NOMO-1 treated with DMSO at 0.1 percent for 48 hours (cell line): ENCODE measurements around the gene ENTPD8.
"Not testable (repeated sequence)": the region's sequence is repeated elsewhere in the genome, so short reads cannot be mapped to it uniquely, and the experiment has no call there.

Experiments
- DNase-seq: peaks from one replicate; lab custom pipeline; 2025; ENCODE audit not compliant: unreplicated experiment; lab: John Stamatoyannopoulos, UW

The ENTPD8 gene

DNA sequence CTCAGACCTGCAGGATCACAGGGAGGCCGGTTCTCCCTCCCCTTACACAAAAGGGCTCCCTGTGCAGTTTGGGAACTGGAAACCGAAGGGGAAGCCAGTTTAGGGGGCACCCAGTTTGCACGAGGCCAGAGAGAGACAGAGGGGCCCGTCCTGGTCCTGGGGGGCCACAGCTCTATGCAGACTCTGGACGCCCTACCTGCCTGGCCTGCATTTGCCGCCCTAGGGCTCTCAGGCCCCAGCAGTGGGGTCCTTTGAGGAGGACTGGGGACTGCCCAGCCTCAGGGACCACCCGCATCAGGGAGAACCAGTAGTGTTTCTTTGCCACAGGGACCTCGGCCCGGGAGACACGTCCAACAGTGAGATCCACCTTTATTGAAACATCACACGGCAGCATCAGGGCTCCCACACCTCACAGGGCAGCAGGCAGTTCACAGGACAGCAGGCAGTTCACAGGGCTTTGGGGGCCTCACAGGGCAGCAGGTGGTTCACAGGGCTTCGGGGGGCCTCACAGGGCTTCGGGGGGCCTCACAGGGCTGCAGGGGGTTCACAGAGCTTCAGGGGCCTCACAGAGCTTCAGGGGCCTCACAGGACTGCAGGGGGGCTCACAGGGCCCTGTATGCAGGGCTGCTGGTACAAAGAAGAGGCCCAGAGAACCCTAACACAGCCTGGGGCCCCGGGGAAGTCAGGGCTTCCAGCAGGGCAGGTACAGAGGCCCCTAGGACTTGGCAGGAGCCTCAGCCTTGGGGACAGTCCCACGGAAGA lies 18.6 kb upstream of the ENTPD8 start:
- DNase-seq: no peak

GRCh38 chr9:137459152-137459600 lies 18.0 kb upstream of the ENTPD8 start, which contains the start of gene NSMF:
Gene NSMF (minus strand): TSS chr9:137459334. CDS start chr9:137459102, 232 bp downstream.
- DNase-seq: peak; percentile 90

- no peak for DNase-seq
Measured at GRCh38 chr9:137458194-137459151, 17.3 kb upstream of the ENTPD8 start.

DNA sequence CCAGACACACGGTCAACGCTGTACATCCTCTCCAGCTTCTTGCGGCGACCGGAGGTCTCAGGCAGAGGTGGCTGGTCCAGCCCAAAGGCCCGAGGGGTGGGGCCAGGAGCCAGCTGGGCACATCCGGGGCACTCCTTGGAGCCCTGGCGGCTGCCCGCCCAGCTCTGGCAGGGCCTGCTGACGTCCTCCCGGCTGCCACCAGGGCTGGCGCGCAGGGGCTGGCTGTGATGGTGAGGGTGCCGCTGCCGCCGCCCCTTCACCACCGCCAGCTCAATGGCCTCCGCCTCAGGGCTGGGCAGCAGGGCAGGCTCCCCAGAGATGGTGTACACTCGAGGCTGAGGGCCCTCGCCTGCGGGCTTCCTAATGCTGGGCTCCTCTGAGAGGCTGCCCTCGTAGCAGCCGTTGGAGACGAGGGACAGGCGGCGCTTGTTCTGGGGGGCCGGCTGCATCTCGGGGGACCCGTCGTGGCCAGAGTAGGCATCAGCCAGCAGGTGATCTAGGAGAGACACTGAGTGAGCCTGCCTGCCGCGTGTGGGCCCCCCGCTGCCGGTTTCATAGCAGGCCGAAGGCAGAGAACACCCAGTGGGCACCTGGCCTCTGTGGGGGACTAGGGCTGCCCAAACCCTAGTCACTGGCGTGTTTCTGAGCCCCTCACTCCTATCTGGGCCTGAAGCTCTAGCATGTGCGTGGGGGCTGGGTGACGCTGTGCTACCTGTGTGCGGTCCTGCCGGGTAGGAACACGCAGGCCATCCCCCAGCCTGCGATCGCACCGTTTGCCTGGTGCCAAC lies 16.4 kb upstream of the ENTPD8 start:
- DNase-seq: no peak

DNA sequence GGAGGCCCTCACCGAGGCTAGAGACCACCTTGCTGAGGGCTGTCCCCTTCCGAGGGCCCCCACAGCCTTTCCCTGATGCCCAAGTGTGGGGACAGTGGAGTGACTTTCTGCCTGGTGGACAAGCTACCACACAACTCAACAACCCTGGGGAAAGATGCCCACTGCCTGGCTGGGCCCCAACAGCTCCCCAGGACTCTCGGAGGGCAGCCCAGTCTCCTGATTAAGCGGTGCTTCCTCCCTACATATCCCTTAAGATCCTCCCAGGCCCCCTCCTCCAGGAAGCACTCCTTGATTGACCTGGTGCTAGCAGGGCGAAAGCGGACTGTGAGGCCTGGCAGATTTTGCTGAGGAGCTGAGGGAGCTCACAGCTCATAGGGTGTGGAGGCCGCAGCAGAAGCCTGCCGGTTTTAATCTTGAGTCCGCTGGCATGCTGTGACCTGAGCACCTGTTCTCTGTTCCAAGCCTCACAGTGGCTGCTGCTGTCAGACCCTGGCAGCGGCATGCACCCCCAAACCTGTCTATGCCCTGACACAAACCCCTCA lies 15.8 kb upstream of the ENTPD8 start:
- no peak for DNase-seq

DNA sequence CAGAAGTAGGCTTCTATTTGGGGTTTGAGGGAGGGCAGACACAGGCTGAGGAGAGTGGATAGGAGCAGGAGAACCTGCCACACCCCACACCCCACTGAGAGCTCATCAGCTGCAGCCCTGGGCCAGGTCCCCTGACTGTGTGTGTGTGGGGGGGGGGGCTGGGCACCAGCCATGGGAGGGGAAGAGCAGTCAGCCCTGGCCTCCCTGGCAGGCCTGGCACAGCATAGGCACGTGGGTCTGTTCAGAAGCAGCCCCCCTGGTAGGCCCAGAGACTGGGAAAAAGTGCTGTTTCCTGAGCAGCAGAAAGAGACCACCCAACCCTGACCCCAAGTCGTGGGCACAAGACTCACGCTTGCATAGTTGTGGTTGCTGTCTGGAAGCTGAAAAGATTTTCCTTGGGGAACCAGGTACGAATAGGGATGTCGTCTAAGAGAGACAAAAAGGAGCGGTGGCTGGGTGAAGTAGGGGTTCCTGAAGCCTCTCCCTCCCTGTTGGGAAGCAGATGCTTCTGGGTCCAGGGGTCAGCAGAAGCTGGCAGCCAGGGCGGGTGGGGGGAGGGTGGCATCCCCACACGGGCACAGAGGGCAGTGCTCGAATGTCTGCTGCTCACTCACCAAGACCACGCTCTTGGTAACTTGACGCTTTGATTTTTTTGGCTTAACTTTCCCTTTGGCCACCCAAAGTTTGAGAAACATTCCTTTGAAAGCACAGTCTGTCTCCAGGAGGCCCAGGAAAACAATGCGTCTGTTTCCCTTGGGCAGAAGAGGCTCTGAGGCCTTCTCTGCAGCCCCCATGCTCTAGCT lies 15.1 kb upstream of the ENTPD8 start:
- DNase-seq: no peak

DNA sequence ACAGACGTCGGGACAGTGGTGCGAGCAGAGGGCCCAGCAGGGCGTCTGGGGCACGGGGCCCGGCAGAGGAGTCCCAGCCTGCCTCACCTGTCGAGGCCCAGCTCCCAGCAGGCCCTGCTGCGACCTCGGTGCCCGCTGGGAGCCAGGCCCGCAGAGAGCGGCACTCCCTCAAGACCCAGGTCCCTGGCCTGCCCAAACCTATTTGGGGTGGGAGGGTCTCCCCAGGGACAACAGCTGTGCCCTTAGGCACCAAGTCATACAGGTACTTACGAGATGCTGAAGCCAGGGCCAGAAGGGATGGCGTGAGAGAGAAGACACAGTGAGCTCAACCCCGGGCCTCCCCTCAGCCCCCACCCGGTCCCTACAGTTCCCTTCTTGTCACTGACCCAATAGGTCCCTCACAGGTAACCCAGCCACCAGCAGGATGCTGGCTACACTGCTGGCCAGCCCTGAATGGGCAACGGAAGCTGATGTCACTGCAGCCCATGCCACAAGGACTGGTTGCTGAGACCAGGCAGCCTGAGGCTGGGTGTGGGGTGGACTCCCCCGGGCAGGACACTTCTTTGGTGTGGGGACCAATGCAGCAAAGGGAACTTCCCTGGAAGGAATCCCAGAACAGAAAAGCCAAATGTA lies 14.3 kb upstream of the ENTPD8 start:
- no peak for DNase-seq

GRCh38 chr9:137454597-137455358 lies 13.6 kb upstream of the ENTPD8 start:
- DNase-seq: no peak

GRCh38 chr9:137454145-137454596 lies 13.0 kb upstream of the ENTPD8 start:
- peak; percentile 40 for DNase-seq

DNA sequence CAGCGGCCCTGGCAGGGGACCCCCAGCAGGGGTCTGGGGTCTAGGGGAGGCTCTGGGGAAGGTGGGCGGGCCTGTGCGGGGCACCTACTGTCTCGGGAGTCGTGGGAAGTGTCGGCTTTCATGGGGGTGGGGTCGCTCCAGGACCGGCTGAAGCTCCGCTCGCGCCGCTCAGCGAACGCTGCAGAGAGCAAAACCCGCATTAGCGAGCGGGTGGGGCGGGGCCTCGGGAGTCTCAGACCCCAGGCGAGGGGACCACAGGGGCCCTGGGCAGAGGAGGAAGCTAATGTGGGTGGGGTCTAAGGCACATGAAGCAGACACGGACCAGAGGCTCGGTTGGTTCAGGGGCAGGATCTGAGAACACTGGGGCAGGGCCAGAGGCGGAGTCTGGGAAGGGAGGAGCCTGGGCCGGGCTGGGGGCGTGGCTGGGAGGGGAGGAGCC lies 12.5 kb upstream of the ENTPD8 start:
- DNase-seq: peak; percentile 80

- no peak for DNase-seq
Measured at GRCh38 chr9:137452761-137453642, 11.8 kb upstream of the ENTPD8 start.

DNA sequence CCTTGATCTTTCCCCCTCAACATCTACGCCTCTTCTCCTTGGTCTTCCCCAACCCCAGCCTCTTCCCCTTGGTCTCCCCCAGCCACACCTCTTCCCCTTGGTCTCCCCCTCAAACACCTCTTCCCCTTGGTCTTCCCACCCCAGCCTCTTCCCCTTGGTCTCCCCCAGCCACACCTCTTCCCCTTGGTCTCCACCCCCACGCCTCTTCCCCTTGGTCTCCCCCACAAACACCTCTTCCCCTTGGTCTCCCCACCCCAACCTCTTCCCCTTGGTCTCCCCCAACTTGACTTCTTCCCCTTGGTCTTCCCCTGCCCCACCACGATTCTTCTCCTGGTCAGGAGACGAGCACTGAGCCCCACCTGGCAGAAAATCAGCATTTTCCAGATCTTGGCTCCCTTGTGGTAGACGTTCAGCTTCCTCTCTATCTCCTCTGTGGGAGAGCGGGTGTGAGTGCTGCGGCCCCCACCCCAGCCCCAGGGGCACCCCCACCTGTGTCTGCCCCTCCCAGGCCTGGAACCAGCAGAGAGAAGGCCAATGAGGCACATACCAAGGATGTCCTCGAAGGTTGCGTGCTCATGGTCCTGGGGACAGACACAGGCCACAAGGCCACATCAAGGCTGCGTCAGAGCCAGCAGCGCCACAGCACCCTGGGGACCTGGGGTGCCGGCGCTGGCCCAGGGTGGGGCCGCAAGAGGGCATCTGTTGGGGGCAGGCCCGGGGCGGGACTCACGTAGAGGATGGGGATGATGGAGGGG lies 11.0 kb upstream of the ENTPD8 start:
- no peak for DNase-seq

- DNase-seq: not testable (repeated sequence)
Measured at GRCh38 chr9:137451264-137452005, 10.3 kb upstream of the ENTPD8 start.

DNA sequence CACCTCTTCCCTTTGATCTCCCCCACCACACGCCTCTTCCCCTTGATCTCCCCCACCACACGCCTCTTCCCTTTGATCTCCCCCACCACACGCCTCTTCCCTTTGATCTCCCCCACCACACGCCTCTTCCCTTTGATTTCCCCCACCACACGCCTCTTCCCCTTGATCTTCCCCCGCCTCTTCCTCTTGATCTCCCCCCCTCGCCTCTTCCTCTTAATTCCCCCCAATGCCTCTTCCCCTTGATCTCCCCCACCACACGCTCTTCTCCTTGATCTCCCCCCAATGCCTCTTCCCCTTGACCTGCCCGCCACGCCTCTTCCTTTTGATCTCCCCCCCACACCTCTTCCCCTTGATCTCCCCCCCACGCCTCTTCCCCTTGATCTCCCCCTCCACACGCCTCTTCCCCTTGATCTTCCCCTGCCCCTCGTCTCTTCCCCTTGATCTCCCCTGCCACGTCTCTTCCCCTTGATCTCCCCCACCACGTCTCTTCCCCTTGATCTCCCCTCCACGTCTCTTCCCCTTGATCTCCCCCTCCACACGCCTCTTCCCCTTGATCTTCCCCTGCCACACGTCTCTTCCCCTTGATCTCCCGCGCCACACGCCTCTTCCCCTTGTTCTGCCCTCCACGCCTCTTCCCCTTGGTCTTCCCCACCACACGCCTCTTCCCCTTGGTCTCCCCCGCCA lies 9.5 kb upstream of the ENTPD8 start:
- peak; percentile 35 for DNase-seq

GRCh38 chr9:137449931-137450538 lies 8.9 kb upstream of the ENTPD8 start:
- DNase-seq: no peak
